NB4 (cell line): ENCODE measurements around the gene ATOH8.

Experiments used
- MYC ChIP-seq: IDR thresholded peaks from 2 replicates; pipeline ENCODE4 v1.6.1; 2011; ENCODE audit warnings: low read depth, low read length
- POLR2A ChIP-seq: IDR thresholded peaks from 2 replicates; pipeline ENCODE4 v1.6.1; 2011; ENCODE audit warnings: mild to moderate bottlenecking; ENCODE audit not compliant: insufficient read length; ENCODE audit errors: extremely low read depth
- TF ChIP-seq, protein P1 (sequence below): IDR thresholded peaks from one replicate; pipeline ENCODE4 v1.5.1; 2012; ENCODE audit warnings: low read depth, low read length
- TF ChIP-seq, protein P2 (sequence below): IDR thresholded peaks from 2 replicates; pipeline ENCODE4 v1.6.1; 2011; ENCODE audit warnings: low read depth, low read length

DNA sequence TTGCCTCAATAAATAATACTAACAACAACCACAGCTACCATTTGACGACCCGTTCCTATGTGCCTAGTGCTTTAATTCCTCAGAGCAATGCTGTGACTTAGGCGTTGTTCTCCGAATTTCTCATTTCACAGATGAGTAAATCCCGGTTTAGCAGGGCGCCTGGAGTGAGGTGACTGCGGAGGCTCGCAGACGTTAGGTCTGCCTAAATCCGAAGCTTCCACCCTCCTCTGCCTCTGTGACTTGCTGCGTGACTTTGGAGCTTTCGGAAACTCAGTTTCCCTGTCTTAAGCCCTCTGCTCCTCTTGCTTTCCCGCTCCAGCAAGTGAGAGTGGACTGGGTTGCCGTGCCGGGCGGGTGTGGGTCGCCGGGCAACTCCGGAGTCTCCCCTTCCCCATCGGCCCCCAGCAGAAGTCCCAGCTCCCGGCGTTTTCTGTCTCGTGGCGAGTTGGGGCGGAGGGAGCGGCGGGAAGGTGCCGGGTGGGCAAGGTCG lies 711 bp upstream of the ATOH8 start:
- TF ChIP-seq, protein P1, sequence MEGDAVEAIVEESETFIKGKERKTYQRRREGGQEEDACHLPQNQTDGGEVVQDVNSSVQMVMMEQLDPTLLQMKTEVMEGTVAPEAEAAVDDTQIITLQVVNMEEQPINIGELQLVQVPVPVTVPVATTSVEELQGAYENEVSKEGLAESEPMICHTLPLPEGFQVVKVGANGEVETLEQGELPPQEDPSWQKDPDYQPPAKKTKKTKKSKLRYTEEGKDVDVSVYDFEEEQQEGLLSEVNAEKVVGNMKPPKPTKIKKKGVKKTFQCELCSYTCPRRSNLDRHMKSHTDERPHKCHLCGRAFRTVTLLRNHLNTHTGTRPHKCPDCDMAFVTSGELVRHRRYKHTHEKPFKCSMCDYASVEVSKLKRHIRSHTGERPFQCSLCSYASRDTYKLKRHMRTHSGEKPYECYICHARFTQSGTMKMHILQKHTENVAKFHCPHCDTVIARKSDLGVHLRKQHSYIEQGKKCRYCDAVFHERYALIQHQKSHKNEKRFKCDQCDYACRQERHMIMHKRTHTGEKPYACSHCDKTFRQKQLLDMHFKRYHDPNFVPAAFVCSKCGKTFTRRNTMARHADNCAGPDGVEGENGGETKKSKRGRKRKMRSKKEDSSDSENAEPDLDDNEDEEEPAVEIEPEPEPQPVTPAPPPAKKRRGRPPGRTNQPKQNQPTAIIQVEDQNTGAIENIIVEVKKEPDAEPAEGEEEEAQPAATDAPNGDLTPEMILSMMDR, result no peak
- no peak for TF ChIP-seq POLR2A
- no peak for TF ChIP-seq MYC
- TF ChIP-seq, protein P2, sequence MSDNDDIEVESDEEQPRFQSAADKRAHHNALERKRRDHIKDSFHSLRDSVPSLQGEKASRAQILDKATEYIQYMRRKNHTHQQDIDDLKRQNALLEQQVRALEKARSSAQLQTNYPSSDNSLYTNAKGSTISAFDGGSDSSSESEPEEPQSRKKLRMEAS, result no peak
